Measurements from ENCODE around the gene ZNF750.

Gene ZNF750

GRCh38 chr17:82831041-82831817, 8.6 kb downstream of the ZNF750 start:
- TF ChIP-seq GLIS3 (CRISPR knock-in tag; IDR thresholded peaks at IDR 0.05) (no peak), CSRNP3 (CRISPR knock-in tag; IDR thresholded peaks at IDR 0.05) (no peak), ZNF70 (CRISPR knock-in tag; IDR thresholded peaks at IDR 0.05) (no peak), ZC3H10 (CRISPR knock-in tag; IDR thresholded peaks at IDR 0.05) (no peak), ESRRG (CRISPR knock-in tag; IDR thresholded peaks at IDR 0.05) (no peak), OSR1 (CRISPR knock-in tag; IDR thresholded peaks at IDR 0.05) (no peak), POU6F1 (CRISPR knock-in tag; IDR thresholded peaks at IDR 0.05; ENCODE audit: borderline replicate concordance, low read depth) (no peak), BACH2 (CRISPR knock-in tag; IDR thresholded peaks at IDR 0.05; ENCODE audit: borderline replicate concordance) (no peak), CREB5 (CRISPR knock-in tag; IDR thresholded peaks at IDR 0.05; ENCODE audit: low read depth) (no peak), TOX (CRISPR knock-in tag; IDR thresholded peaks at IDR 0.05; ENCODE audit: borderline replicate concordance) (no peak), PATZ1 (CRISPR knock-in tag; IDR thresholded peaks at IDR 0.05; ENCODE audit: borderline replicate concordance) (no peak), SNAI2 (CRISPR knock-in tag; IDR thresholded peaks at IDR 0.05) (no peak), ZNF565 (CRISPR knock-in tag; conservative IDR thresholded peaks at IDR 0.05; ENCODE audit: low read depth) (no peak), ZNF8 (CRISPR knock-in tag; IDR thresholded peaks at IDR 0.05) (no peak), ZFP3 (CRISPR knock-in tag; IDR thresholded peaks at IDR 0.05) (no peak), ZFP30 (CRISPR knock-in tag; IDR thresholded peaks at IDR 0.05) (no peak), ARNTL (CRISPR knock-in tag; IDR thresholded peaks at IDR 0.05; ENCODE audit: borderline replicate concordance, low read depth) (no peak), CSDC2 (CRISPR knock-in tag; IDR thresholded peaks at IDR 0.05) (no peak), RARB (CRISPR knock-in tag; IDR thresholded peaks at IDR 0.05) (no peak)
- ATAC-seq: no peak

- TF ChIP-seq ZFP3 (CRISPR knock-in tag; IDR thresholded peaks at IDR 0.05): peak; percentile 75
- peak; percentile 88; the same call in 1 of the 2 replicates for TF ChIP-seq TSHZ2 (CRISPR knock-in tag; IDR thresholded peaks at IDR 0.05)
- TF ChIP-seq ESRRG (CRISPR knock-in tag; IDR thresholded peaks at IDR 0.05): no peak
- TF ChIP-seq SNAI2 (CRISPR knock-in tag; IDR thresholded peaks at IDR 0.05): 0 out of 2 replicates have a peak, but pooled peaks have one; percentile 37
- ATAC-seq: peak; percentile 68
Observed at GRCh38 chr17:82830249-82830661, 9.6 kb downstream of the ZNF750 start.

- TF ChIP-seq GLIS3 (CRISPR knock-in tag; IDR thresholded peaks at IDR 0.05) (no peak), OSR1 (CRISPR knock-in tag; IDR thresholded peaks at IDR 0.05) (no peak), ZC3H10 (CRISPR knock-in tag; IDR thresholded peaks at IDR 0.05) (no peak), PATZ1 (CRISPR knock-in tag; IDR thresholded peaks at IDR 0.05; ENCODE audit: borderline replicate concordance) (no peak), CSDC2 (CRISPR knock-in tag; IDR thresholded peaks at IDR 0.05) (no peak), SNAI2 (CRISPR knock-in tag; IDR thresholded peaks at IDR 0.05) (no peak), CREB5 (CRISPR knock-in tag; IDR thresholded peaks at IDR 0.05; ENCODE audit: low read depth) (no peak)
Observed at GRCh38 chr17:82828875-82829487, 10.8 kb downstream of the ZNF750 start.

More at GRCh38 chr17:82828875-82829487, 10.8 kb downstream of the ZNF750 start:
- ATAC-seq: no peak
